ENCODE data around the gene TXNRD1.
"Not testable (repeated sequence)": the region's sequence is repeated elsewhere in the genome, so short reads cannot be mapped to it uniquely, and the experiment has no call there.

Gene TXNRD1

GRCh38 chr12:104286516-104287482, 71.2 kb downstream of the TXNRD1 start:
- Histone ChIP-seq H3K4me3 (ENCODE audit: low read length) (peak overlapping the region; percentile 83), H3K27me3 (ENCODE audit: control insufficient read depth, insufficient read depth, low read length) (no peaks in the 10 kb centered on the region), H3K9me3 (ENCODE audit: control insufficient read depth, low read depth, low read length) (no peaks in the 10 kb centered on the region), H3K9ac (ENCODE audit: low read length) (peak overlapping the region; percentile 91), H3K27ac (ENCODE audit: low read length) (peak overlapping the region; percentile 93), H3K36me3 (ENCODE audit: control insufficient read depth, low read depth, low read length) (peaks cover 3% of the 10 kb centered on the region), H3K4me1 (ENCODE audit: control insufficient read depth, low read depth, low read length) (peaks cover 16% of the 10 kb centered on the region)

GRCh38 chr12:104288635-104289274, 73.2 kb downstream of the TXNRD1 start:
- H3K36me3 ChIP-seq (ENCODE audit: control insufficient read depth, low read depth, low read length): peaks cover 11% of the 10 kb centered on the region
- peaks cover 26% of the 10 kb centered on the region for H3K4me1 ChIP-seq (ENCODE audit: control insufficient read depth, low read depth, low read length)
- H3K27me3 ChIP-seq (ENCODE audit: control insufficient read depth, insufficient read depth, low read length): no peaks in the 10 kb centered on the region
- peak overlapping the region; percentile 83 for H3K4me3 ChIP-seq (ENCODE audit: low read length)
- H3K27ac ChIP-seq (ENCODE audit: low read length): peak overlapping the region; percentile 92
- H3K9ac ChIP-seq (ENCODE audit: low read length): peak overlapping the region; percentile 91
- no peaks in the 10 kb centered on the region for H3K9me3 ChIP-seq (ENCODE audit: control insufficient read depth, low read depth, low read length)

GRCh38 chr12:104290320-104290719, 74.7 kb downstream of the TXNRD1 start:
- Histone ChIP-seq H3K36me3 (ENCODE audit: control insufficient read depth, low read depth, low read length) (peaks cover 20% of the 10 kb centered on the region), H3K9ac (ENCODE audit: low read length) (no peak overlapping the region), H3K27me3 (ENCODE audit: control insufficient read depth, insufficient read depth, low read length) (no peaks in the 10 kb centered on the region), H3K9me3 (ENCODE audit: control insufficient read depth, low read depth, low read length) (no peaks in the 10 kb centered on the region), H3K4me1 (ENCODE audit: control insufficient read depth, low read depth, low read length) (peaks cover 26% of the 10 kb centered on the region), H3K27ac (ENCODE audit: low read length) (no peak overlapping the region), H3K4me3 (ENCODE audit: low read length) (no peak overlapping the region)

- Histone ChIP-seq H3K9ac (ENCODE audit: low read length) (no peak overlapping the region), H3K27ac (ENCODE audit: low read length) (no peak overlapping the region), H3K4me1 (ENCODE audit: control insufficient read depth, low read depth, low read length) (peaks cover 24% of the 10 kb centered on the region), H3K36me3 (ENCODE audit: control insufficient read depth, low read depth, low read length) (peaks cover 26% of the 10 kb centered on the region), H3K27me3 (ENCODE audit: control insufficient read depth, insufficient read depth, low read length) (no peaks in the 10 kb centered on the region), H3K4me3 (ENCODE audit: low read length) (no peak overlapping the region), H3K9me3 (ENCODE audit: control insufficient read depth, low read depth, low read length) (no peaks in the 10 kb centered on the region)
These were observed 75.3 kb downstream of the TXNRD1 start for GRCh38 chr12:104290855-104291254.

- H3K9me3 ChIP-seq (ENCODE audit: control insufficient read depth, low read depth, low read length): no peaks in the 10 kb centered on the region
- peaks cover 17% of the 10 kb centered on the region for H3K4me1 ChIP-seq (ENCODE audit: control insufficient read depth, low read depth, low read length)
- no peak overlapping the region for H3K4me3 ChIP-seq (ENCODE audit: low read length)
- H3K27ac ChIP-seq (ENCODE audit: low read length): no peak overlapping the region
- H3K27me3 ChIP-seq (ENCODE audit: control insufficient read depth, insufficient read depth, low read length): no peaks in the 10 kb centered on the region
- no peak overlapping the region for H3K9ac ChIP-seq (ENCODE audit: low read length)
- peaks cover 32% of the 10 kb centered on the region for H3K36me3 ChIP-seq (ENCODE audit: control insufficient read depth, low read depth, low read length)
These were observed 76.4 kb downstream of the TXNRD1 start for GRCh38 chr12:104291867-104292524.

GRCh38 chr12:104292872-104293794, 77.6 kb downstream of the TXNRD1 start:
- Histone ChIP-seq H3K4me1 (ENCODE audit: control insufficient read depth, low read depth, low read length) (peaks cover 17% of the 10 kb centered on the region), H3K4me3 (ENCODE audit: low read length) (no peak overlapping the region), H3K9ac (ENCODE audit: low read length) (no peak overlapping the region), H3K27me3 (ENCODE audit: control insufficient read depth, insufficient read depth, low read length) (no peaks in the 10 kb centered on the region), H3K27ac (ENCODE audit: low read length) (no peak overlapping the region), H3K9me3 (ENCODE audit: control insufficient read depth, low read depth, low read length) (no peaks in the 10 kb centered on the region), H3K36me3 (ENCODE audit: control insufficient read depth, low read depth, low read length) (peaks cover 39% of the 10 kb centered on the region)

DNA sequence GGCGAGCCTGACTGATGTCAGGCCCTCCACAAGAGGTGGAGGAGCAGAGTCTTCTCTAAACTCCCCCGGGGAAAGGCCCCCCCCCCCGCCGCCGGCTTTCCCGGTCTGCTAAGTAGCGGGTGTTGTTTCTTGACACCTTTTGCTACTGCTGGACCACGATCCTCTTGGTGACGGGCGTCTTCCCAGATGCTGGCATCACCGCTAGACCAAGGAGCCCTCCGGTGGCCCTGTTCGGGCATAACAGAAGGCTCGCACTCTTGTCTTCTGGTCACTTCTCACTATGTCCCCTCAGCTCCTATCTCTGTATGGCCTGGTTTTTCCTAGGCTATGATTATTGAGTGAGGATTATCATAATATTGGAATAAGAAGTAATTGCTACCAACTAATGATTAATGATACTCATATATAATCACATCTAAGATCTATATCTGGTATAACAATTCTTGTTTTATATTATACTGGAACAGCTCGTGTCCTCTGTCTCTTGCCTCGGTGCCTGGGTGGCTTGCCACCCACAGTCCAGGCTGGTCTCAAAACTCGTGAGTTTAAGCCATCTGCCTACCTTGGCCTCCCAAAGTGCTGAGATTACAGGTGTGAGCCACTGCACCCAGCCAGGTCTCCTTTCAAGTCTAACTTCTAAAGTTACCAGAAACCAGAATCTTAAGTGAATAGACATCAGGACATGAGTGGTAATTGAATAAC, 78.7 kb downstream of the TXNRD1 start:
- H3K9me3 ChIP-seq (ENCODE audit: control insufficient read depth, low read depth, low read length); H3K9ac ChIP-seq (ENCODE audit: low read length); H3K27ac ChIP-seq (ENCODE audit: low read length); H3K4me3 ChIP-seq (ENCODE audit: low read length); H3K27me3 ChIP-seq (ENCODE audit: control insufficient read depth, insufficient read depth, low read length): not testable (repeated sequence)
- Histone ChIP-seq H3K36me3 (ENCODE audit: control insufficient read depth, low read depth, low read length) (peaks cover 45% of the 10 kb centered on the region), H3K4me1 (ENCODE audit: control insufficient read depth, low read depth, low read length) (peaks cover 14% of the 10 kb centered on the region)

GRCh38 chr12:104294927-104295668, 79.5 kb downstream of the TXNRD1 start:
- Histone ChIP-seq H3K4me1 (ENCODE audit: control insufficient read depth, low read depth, low read length) (peaks cover 12% of the 10 kb centered on the region), H3K27ac (ENCODE audit: low read length) (no peak overlapping the region), H3K36me3 (ENCODE audit: control insufficient read depth, low read depth, low read length) (peaks cover 49% of the 10 kb centered on the region), H3K9me3 (ENCODE audit: control insufficient read depth, low read depth, low read length) (no peaks in the 10 kb centered on the region), H3K27me3 (ENCODE audit: control insufficient read depth, insufficient read depth, low read length) (no peaks in the 10 kb centered on the region), H3K4me3 (ENCODE audit: low read length) (no peak overlapping the region), H3K9ac (ENCODE audit: low read length) (no peak overlapping the region)

- H3K4me1 ChIP-seq (ENCODE audit: control insufficient read depth, low read depth, low read length): peaks cover 12% of the 10 kb centered on the region
- H3K4me3 ChIP-seq (ENCODE audit: low read length): no peak overlapping the region
- no peak overlapping the region for H3K27ac ChIP-seq (ENCODE audit: low read length)
- H3K27me3 ChIP-seq (ENCODE audit: control insufficient read depth, insufficient read depth, low read length): no peaks in the 10 kb centered on the region
- no peak overlapping the region for H3K9ac ChIP-seq (ENCODE audit: low read length)
- no peaks in the 10 kb centered on the region for H3K9me3 ChIP-seq (ENCODE audit: control insufficient read depth, low read depth, low read length)
- H3K36me3 ChIP-seq (ENCODE audit: control insufficient read depth, low read depth, low read length): peaks cover 51% of the 10 kb centered on the region
These were observed 80.4 kb downstream of the TXNRD1 start for GRCh38 chr12:104295954-104296353.

GRCh38 chr12:104296718-104297117, 81.1 kb downstream of the TXNRD1 start:
- Histone ChIP-seq H3K36me3 (ENCODE audit: control insufficient read depth, low read depth, low read length) (peaks cover 49% of the 10 kb centered on the region), H3K27ac (ENCODE audit: low read length) (no peak overlapping the region), H3K27me3 (ENCODE audit: control insufficient read depth, insufficient read depth, low read length) (no peaks in the 10 kb centered on the region), H3K9me3 (ENCODE audit: control insufficient read depth, low read depth, low read length) (no peaks in the 10 kb centered on the region), H3K4me3 (ENCODE audit: low read length) (no peak overlapping the region), H3K4me1 (ENCODE audit: control insufficient read depth, low read depth, low read length) (peaks cover 13% of the 10 kb centered on the region), H3K9ac (ENCODE audit: low read length) (no peak overlapping the region)

Data from iPS-18a (cell line).